GM20431 (cell line): ENCODE results near the gene CAMK2G.

Experiments used
- in situ Hi-C: fragments of 300-500 bp; cut with MseI, MboI; formaldehyde crosslinking; loops from one replicate; pipeline ENCODE4 v1.15.0; 2020; ENCODE audit warnings: low sequenced_read_pairs; ENCODE audit not compliant: unreplicated experiment

CAMK2G gene

DNA sequence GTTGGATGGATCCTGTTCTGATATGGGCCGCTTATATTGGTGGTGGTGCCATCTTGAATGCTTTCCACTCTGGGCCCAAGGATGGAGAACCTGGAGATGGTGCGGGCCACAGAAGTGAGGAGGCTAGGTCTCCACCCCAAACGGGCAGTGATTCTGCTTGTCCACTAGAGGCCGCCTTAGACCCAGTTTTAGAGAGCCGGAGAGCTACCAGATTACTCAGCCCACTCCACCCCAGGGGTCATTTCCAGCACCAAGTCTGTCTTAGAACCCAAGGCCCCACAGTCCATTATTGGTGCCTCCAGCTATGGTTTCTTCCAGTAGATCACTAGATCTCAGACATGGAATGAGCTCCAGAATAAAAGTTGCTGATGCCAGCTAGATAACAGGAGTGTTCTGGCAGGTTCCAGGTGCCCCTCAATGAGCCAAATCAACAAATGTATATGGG, 11.8 kb upstream of the CAMK2G start:
- in situ Hi-C loops: loop anchor here (5.0 kb wide), 1 partner anchor 51 kb away; no protein-coding TSS in a partner anchor

DNA sequence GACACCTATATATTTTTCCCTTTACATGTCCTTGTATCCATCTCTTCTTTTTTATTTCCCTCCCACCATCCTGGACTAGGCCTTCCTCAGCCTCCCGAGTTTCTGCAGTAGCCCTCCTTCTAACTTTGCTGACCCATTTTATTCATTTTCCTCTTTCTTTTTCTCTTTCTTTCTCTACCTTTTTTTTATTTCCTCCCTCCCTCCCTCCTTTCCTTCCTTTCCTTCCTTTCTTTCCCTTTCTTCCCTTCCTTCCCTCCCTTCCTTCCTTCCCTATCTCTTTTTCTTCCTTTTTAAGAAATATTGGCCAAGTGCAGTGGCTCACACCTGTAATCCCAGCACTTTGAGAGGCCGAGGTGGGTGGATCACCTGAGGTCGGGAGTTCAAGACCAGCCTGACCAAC, 9.7 kb upstream of the CAMK2G start:
- in situ Hi-C loops: no loop called here

DNA sequence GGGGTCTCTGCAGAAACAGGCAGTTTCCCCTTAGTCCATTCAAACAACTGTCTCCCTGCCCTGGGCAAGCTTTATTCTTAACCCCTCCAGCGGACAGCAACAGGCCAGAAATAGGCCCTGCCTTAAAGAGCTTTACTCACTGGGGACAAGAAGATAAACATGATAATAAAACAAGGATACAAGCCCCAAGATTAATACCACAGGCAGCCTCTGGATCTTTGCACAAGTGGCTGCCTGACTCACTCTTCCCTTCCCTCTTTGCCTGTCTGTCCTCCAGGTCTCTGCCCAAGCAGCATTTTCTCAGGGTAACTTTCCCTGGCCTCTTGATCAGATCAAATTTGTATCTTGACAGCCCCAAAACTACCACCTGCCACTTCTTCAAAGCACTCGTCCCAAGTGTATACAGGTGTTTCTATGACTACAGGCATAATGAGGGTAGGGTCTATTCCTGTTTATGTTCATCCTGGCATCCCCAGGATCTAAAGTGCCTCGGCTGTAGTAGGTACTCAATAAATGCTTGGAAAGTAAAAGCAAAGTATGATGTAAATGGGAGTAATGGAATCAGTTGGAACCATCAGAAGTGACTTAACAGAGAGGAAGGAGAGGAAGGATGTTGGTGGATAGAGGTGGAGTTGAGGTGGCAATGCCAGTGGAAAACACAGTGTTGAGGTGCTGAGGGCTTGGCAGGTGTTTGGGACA, 7.0 kb upstream of the CAMK2G start:
- in situ Hi-C loops: no loop called here

DNA sequence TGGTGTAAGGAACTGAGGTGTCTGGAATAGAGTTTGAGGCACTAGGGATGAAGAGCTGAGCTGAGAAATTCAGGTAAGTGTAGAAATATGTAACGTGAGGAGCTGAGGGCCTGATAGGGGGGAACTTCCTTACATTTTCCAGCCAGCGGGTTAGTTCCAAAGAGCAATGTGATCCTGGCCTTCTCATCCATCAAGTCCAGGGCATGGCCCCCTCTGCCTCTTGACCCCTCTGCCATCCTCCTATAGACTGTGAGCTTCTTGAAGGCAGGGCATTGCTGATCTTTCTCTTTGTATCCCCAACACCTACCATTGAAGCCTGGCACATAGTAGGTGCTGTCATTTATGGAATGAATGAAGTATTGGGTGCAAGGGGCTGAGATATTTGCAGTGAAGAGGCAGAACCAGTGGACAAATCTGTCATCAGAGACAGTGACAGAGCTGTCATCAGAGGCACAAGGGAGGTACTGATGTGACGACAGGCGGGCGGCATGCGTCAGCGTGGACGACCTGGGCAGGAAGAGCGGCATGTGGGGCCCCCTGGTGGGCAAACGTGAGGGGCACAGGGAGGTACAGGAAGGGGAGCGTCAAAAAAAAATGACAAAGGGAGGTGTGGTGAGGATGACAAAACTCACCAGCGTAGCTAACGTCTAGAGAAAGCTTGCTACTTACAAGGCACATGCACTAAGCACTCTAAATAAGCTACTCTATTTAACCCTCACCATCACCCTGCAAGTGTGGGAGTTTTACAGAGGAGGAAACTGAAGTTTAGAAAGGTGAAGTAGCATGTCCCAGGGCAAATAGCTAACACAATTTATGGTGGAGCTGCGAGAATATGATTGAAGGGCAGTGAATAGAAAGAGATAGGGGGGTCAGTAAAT, 5.2 kb upstream of the CAMK2G start:
- in situ Hi-C loops: no loop called here

- in situ Hi-C loops: no loop called here
These were observed 4.0 kb upstream of the CAMK2G start for GRCh38 chr10:73878365-73878764.

DNA sequence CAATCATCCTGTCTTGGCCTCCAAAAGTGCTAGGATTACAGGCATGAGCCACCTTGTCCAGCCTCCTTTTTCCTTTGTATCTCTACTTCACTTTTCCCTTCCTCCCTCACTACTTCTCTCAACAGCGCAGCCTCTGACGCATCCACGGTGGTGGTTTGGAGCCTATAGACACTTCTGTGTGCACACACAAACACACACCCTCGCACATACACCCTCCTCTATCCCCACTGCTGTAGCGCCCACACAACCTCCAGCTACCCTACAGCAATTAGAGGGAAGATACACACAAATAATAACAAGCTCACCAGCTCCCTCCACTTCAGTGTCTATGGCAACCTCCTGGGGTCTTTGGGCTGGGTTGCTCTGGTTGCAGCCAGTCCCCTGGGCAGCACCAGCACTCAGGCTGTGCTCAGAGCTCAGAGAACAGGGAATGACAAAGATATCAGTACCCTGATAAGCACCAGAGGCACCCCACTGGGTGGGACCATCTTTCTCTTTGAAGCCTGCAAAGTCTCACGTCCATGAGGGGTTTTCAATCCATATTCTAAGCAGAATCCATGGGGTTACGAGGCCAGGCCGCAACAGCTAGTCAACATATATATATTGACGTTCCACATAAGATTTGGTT, 3.3 kb upstream of the CAMK2G start:
- in situ Hi-C loops: no loop called here

GRCh38 chr10:73876971-73877370, 2.6 kb upstream of the CAMK2G start:
- in situ Hi-C loops: no loop called here

DNA sequence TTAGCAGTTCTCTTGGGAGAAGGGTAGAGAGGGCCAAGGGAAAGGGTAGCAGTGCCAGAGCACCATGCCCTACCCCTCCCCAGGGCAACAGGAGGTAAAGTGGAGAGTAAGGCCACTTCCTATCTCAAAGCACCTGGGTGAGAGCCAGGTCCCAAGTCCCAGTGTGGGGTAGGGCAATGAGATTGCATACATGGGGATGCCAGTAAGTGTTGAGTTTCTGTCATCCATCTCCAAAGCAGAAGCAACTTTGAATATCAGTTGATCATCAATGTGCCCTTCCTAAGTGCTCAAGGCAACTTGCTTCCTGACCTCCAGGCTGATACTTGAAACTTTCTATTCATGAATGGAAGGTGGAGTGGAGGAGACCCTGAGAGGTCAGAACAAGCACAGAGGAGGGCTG, 2.2 kb upstream of the CAMK2G start:
- in situ Hi-C loops: no loop called here

- in situ Hi-C loops: no loop called here
These were observed 1.8 kb upstream of the CAMK2G start for GRCh38 chr10:73876157-73876556.

DNA sequence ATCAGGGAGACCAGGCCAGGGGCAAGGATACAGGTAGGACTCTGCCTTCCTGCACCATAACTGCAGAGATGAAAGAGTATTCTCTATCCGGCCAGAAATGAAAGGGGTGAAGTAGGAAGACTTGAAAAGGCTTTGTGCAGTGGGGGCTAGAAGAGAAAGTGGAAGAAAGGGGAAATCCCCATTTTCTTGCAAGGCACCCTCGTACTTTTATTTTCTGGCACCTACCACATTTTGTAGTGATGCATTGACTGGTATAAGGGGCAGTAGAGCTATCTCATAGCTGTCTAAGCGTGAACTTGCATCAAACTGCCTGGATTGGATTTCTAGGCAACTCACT, 752 bp upstream of the CAMK2G start:
- in situ Hi-C loops: no loop called here

- in situ Hi-C loops: no loop called here
These were observed 528 bp downstream of the CAMK2G start for GRCh38 chr10:73873838-73874215.

- in situ Hi-C loops: no loop called here
These were observed 1.1 kb downstream of the CAMK2G start for GRCh38 chr10:73873142-73873837.

GRCh38 chr10:73872190-73872710, 2.1 kb downstream of the CAMK2G start:
- in situ Hi-C loops: no loop called here

DNA sequence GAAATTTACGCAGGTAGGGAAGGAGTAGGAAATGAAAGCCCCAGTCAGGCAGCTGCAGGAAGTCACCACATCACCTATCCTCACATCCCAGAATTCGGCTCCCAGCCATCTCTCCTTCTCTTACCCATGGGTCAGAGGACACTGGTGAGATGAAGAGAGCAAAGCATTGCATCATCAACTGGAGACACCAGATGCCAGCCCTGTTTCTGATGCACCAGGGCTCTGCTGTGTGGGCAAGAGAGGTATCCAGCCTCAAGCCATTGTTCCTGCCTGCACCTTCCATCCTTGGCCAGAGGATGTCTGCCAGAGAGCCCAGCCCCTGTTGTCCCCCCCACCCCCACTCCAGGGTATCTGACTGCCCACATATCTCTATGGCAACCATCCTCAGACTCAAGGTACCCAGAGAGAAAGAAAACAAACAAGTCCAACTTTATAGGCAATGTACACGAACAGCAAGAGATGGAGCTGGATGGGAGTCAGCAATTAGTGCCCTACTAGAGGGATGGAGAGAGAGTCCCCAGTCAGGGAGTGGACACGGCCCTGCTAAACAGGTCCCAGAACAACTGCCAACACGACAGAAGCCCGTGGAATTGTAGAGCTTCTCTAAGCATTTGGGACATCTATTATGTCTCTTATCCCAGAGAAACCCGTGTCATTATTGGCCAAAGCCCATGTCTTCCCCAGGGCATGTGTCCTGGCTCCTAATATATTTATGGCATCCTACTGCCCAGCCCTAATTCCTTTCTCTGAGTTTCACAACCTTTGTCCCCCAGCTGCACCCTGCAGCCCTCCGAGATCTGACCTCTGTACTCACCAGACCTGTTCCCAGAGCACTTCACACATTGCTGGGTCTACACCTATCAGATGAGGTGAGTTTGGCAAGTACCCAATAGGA, 2.8 kb downstream of the CAMK2G start:
- in situ Hi-C loops: no loop called here

DNA sequence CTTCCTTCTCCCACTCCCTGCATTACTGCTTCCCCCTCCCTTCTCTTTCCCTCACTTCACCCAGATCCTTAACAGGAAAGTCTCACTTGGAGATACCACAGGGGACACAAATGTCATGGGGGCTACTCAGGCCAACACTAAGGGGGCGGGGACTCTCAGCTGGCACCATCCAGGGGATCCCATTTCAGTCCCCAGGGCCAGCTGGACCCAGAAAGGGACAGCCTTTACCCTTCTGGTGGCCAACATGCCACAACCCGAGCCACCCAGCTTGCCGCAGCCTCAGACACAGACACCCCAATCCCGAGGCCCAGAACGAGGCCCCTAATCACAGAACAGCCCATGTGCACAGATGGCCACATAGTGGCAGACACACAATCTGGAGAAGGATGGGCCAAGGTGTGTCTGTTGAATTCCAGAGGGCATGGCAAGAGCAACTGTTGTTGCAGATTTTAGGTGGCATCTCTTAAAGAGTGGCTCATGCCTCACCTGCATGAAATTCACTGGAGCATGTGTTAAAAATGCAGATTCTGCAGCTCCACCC, 5.6 kb downstream of the CAMK2G start:
- in situ Hi-C loops: no loop called here

GRCh38 chr10:73867871-73868631, 6.3 kb downstream of the CAMK2G start:
- in situ Hi-C loops: no loop called here

GRCh38 chr10:73867126-73867807, 7.1 kb downstream of the CAMK2G start:
- in situ Hi-C loops: no loop called here

- in situ Hi-C loops: no loop called here
These were observed 7.7 kb downstream of the CAMK2G start for GRCh38 chr10:73866621-73867020.
